KMS-11 (cell line): ENCODE measurements around the gene CCHCR1.
"Not testable (repeated sequence)": the region's sequence is repeated elsewhere in the genome, so short reads cannot be mapped to it uniquely, and the experiment has no call there.

Source experiments
- H2AFZ ChIP-seq: fragments of 200-600 bp; sonication (generic); 2 replicates; pipeline ENCODE4 v1.6.1; 2016; ENCODE audit warnings: antibody characterized with exemption, mixed run types, low read depth
- H3K27ac ChIP-seq: fragments of 200-600 bp; sonication (generic); 2 replicates; pipeline ENCODE4 v1.6.1; 2016; ENCODE audit warnings: mild to moderate bottlenecking, mixed run types
- H3K27me3 ChIP-seq: fragments of 200-600 bp; sonication (generic); 2 replicates; pipeline ENCODE4 v1.6.1; 2017; ENCODE audit warnings: mild to moderate bottlenecking, low read depth, mixed run types, moderate library complexity; ENCODE audit not compliant: insufficient read depth
- H3K36me3 ChIP-seq: fragments of 200-600 bp; sonication (generic); 2 replicates; pipeline ENCODE4 v1.6.1; 2017; ENCODE audit warnings: mild to moderate bottlenecking, mixed run types; ENCODE audit not compliant: insufficient read depth
- H3K4me1 ChIP-seq: fragments of 200-600 bp; sonication (generic); 2 replicates; pipeline ENCODE4 v1.6.1; 2016; ENCODE audit warnings: mild to moderate bottlenecking, low read depth, mixed run types; ENCODE audit not compliant: poor library complexity, severe bottlenecking
- H3K4me2 ChIP-seq: fragments of 200-600 bp; sonication (generic); 2 replicates; pipeline ENCODE4 v1.7.0; 2016; ENCODE audit warnings: mild to moderate bottlenecking, mixed run types
- H3K4me3 ChIP-seq: fragments of 200-600 bp; sonication (generic); IDR thresholded peaks from 2 replicates; pipeline ENCODE4 v1.6.1; 2017; ENCODE audit warnings: low read depth, low read length, mixed read lengths; ENCODE audit not compliant: insufficient read depth
- H3K79me2 ChIP-seq: fragments of 200-600 bp; sonication (generic); 2 replicates; pipeline ENCODE4 v1.6.1; 2016; ENCODE audit warnings: low read depth, mixed run types; ENCODE audit not compliant: insufficient read depth
- H3K9ac ChIP-seq: fragments of 200-600 bp; sonication (generic); 2 replicates; pipeline ENCODE4 v1.6.1; 2016; ENCODE audit warnings: mild to moderate bottlenecking, mixed run types
- H4K20me1 ChIP-seq: fragments of 200-600 bp; sonication (generic); 2 replicates; pipeline ENCODE4 v1.6.1; 2016; ENCODE audit warnings: mild to moderate bottlenecking, mixed run types; ENCODE audit not compliant: insufficient read depth
- TF ChIP-seq, protein P1 (sequence below): fragments of 200-600 bp; sonication (generic); conservative IDR thresholded peaks from 2 replicates; pipeline ENCODE4 v1.6.1; 2017; ENCODE audit warnings: low read depth, mild to moderate bottlenecking, antibody characterized with exemption, low read length, moderate library complexity, mixed read lengths

CCHCR1 gene

GRCh38 chr6:31170987-31171671, 13.5 kb upstream of the CCHCR1 start:
- Histone ChIP-seq H4K20me1 (no peaks in the 10 kb centered on the region), H3K4me1 (no peaks in the 10 kb centered on the region), H3K27me3 (no peaks in the 10 kb centered on the region), H3K27ac (no peak overlapping the region), H3K9ac (no peak overlapping the region), H3K36me3 (no peaks in the 10 kb centered on the region), H3K4me3 (no peak overlapping the region), H3K4me2 (no peak overlapping the region), H3K79me2 (no peaks in the 10 kb centered on the region), H2AFZ (no peak overlapping the region)
- TF ChIP-seq, protein P1, sequence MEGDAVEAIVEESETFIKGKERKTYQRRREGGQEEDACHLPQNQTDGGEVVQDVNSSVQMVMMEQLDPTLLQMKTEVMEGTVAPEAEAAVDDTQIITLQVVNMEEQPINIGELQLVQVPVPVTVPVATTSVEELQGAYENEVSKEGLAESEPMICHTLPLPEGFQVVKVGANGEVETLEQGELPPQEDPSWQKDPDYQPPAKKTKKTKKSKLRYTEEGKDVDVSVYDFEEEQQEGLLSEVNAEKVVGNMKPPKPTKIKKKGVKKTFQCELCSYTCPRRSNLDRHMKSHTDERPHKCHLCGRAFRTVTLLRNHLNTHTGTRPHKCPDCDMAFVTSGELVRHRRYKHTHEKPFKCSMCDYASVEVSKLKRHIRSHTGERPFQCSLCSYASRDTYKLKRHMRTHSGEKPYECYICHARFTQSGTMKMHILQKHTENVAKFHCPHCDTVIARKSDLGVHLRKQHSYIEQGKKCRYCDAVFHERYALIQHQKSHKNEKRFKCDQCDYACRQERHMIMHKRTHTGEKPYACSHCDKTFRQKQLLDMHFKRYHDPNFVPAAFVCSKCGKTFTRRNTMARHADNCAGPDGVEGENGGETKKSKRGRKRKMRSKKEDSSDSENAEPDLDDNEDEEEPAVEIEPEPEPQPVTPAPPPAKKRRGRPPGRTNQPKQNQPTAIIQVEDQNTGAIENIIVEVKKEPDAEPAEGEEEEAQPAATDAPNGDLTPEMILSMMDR = no peak

DNA sequence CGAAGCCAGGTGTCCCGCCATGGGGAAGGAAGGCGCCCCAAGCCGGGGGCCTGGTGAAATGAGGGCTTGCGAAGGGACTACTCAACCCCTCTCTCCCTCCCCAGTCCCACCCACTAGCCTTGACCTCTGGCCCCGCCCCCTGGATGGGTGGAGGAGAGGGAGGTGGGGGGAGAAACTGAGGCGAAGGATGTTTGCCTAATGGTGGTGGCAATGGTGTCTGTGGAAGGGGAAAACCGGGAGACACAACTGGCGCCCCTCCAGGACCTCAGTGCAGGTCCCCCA, 12.9 kb upstream of the CCHCR1 start, which contains the start of gene POU5F1:
Gene POU5F1 (minus strand): TSS at position 83 of the 282 bp plus-strand sequence. CDS start 62 bp downstream, at position 21.
- Histone ChIP-seq H3K36me3 (no peaks in the 10 kb centered on the region), H2AFZ (no peak within 1 kb of the TSS), H3K4me1 (peaks cover under 1% of the 10 kb centered on the region), H3K27ac (no peak within 1 kb of the TSS), H3K79me2 (no peaks in the 10 kb centered on the region), H4K20me1 (no peaks in the 10 kb centered on the region), H3K27me3 (no peaks in the 10 kb centered on the region), H3K9ac (no peak within 1 kb of the TSS), H3K4me2 (no peak within 1 kb of the TSS), H3K4me3 (no peak within 1 kb of the TSS)
- TF ChIP-seq, protein P1 = no peak

DNA sequence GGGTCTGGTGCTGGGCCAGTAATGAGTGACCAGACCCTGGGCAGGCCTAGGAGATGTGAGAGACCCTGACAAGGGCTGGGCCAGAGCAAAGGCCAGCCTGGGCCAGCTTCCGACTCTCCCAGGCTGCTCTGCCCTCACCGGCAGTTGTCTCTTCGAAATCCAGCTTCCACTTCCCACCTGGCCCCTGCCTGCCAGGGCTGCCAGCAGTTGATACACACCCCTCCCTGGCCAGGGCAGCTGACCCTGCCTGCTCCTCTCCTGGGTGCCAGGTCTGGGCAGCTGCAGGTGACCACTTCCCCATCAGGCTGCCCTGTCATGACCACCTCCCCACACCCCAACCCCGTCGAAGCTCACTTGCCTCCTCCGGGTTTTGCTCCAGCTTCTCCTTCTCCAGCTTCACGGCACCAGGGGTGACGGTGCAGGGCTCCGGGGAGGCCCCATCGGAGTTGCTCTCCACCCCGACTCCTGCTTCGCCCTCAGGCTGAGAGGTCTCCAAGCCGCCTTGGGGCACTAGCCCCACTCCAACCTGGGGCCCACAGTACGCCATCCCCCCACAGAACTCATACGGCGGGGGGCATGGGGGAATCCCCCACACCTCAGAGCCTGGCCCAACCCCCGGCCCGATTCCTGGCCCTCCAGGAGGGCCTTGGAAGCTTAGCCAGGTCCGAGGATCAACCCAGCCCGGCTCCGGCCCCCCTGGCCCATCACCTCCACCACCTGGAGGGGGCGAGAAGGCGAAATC, 12.4 kb upstream of the CCHCR1 start:
- not testable (repeated sequence) for H3K9ac ChIP-seq, H3K27ac ChIP-seq, H3K4me2 ChIP-seq, H2AFZ ChIP-seq, H3K27me3 ChIP-seq, H3K79me2 ChIP-seq, H4K20me1 ChIP-seq, H3K4me1 ChIP-seq, H3K36me3 ChIP-seq, H3K4me3 ChIP-seq

- peaks cover 12% of the 10 kb centered on the region for H3K4me1 ChIP-seq
- H3K4me2 ChIP-seq = no peak overlapping the region
- H3K27ac ChIP-seq = no peak overlapping the region
- no peak overlapping the region for H2AFZ ChIP-seq
- H4K20me1 ChIP-seq = 0 out of 2 replicates have a peak, but pooled peaks cover 4% of the 10 kb centered on the region
- TF ChIP-seq, protein P1 = no peak
- no peak overlapping the region for H3K9ac ChIP-seq
- no peaks in the 10 kb centered on the region for H3K27me3 ChIP-seq
- H3K36me3 ChIP-seq = no peaks in the 10 kb centered on the region
- H3K79me2 ChIP-seq = no peaks in the 10 kb centered on the region
- no peak overlapping the region for H3K4me3 ChIP-seq
Measured at GRCh38 chr6:31169123-31169857, 11.7 kb upstream of the CCHCR1 start.
